Eye (tissue), 1 donor: ENCODE measurements around the gene BSG.
"Not testable (repeated sequence)": the region's sequence is repeated elsewhere in the genome, so short reads cannot be mapped to it uniquely, and the experiment has no call there.

Experiments
- DNase-seq: peaks from one replicate; pipeline ENCODE4 v3.0.0-alpha.2; 2015

The BSG gene

GRCh38 chr19:573519-573825 lies 1.1 kb downstream of the BSG start:
- no peak for DNase-seq

DNA sequence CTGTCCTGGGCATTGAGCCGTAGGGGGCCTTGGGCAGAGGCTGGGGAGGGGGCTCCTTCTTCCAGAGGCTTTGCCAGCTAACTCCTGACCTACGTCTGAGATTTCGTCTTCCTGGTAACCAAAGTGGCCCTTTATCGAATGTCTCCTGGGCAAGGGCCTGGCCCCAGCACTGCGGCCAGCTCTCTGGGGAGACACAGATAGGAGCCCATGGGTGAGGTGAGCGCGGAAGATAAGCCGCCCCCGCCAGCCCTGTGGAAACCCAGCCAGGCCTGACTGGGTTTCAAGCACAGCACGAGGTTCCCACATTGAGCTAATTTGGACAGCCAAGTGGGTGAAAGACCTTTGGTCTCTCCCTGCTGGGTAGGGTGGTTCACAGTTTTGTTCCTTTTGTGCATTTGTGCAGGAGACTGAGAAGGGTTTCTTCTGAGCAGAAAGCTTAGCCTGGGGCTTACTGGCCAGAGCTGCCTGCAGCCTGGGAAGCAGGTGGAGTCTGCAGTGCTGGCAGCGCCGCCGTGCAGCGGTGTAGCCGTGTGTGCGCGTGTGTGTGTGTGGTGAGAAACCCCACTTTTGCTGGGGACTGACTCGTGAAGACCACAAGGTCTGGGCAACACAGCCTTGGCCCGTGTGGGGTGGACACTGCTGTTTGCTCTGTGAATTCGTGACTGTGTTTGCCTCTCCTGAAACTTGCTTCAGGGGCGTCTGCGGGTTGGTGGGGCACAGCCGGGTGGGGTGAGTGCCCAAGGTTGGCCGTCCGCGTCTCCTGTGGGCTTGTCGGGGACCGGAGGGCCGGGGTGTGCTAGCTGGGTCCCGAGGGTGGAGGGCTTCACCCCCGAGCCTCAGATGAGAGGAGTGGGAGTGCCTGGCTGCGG lies 2.5 kb downstream of the BSG start:
- DNase-seq, result peak; percentile 61

DNA sequence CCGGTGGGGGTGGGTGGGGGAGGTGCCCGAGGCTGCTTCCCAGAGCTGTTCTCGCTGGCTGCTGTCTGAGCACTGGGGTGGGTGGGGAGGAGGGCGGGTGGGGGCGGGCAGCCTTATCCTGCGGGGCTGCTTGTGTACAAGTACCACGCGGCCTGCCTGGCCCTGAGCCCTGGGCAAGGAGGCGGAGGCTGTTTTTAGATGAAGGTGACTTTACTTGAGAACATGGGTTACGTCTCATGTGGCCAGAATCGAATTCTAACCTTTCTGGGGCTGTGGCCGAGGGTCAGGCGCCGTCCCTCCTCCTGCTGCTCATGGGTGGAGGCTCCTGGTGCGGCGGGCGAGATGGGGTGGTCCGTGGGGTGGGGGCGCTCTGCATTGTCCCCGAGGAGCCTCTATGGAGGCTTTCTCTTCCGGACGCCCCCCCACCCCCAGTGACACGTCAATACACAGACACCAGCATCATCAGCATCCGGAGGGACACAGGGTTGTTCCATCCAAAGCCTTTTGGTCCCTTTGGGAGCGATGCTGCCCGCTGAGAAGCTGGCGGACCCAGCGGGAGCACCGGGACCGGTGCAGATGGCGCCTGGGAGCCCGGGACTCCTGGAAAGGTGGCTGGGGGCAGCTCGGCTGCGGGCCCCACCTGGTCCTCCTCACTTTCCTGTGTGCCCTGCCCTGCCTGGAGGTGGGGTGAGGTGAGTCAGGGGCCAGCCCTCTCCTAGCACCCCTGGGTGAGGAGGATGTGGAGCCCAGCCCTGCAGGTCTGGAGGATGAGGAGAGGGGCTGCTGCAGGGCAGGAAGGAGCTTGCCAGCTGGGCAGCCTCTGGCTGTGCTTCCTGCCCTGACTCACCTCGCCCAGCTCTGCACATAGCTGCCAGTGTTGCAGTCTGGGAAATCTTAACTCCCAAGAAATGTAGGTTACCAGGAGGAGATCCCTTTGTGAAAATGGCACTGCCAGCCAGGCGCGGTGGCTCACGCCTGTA lies 3.4 kb downstream of the BSG start:
- no peak for DNase-seq

GRCh38 chr19:576768-577438 lies 4.5 kb downstream of the BSG start:
- DNase-seq, result no peak

- DNase-seq, result no peak
Observed at GRCh38 chr19:577439-578392, 5.3 kb downstream of the BSG start.

- DNase-seq, result no peak
Observed at GRCh38 chr19:579111-579841, 6.9 kb downstream of the BSG start.

DNA sequence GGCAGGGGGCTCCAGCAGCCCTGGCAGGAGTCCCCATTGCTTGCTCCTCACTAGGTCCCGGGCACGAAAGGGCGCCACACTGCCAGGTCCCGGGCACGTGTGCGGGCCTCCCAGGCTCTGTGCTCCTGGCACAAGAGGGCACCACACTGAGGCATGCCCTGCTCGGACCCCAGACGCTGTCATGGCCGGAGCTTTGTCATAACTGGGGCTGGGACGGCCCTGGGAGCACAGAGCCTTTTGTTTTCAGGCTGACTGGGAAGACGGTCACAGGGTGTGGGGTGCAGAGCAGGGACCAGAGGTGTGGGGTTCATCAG lies 7.4 kb downstream of the BSG start:
- DNase-seq, result no peak

GRCh38 chr19:580274-580835 lies 8.0 kb downstream of the BSG start:
- no peak for DNase-seq

DNA sequence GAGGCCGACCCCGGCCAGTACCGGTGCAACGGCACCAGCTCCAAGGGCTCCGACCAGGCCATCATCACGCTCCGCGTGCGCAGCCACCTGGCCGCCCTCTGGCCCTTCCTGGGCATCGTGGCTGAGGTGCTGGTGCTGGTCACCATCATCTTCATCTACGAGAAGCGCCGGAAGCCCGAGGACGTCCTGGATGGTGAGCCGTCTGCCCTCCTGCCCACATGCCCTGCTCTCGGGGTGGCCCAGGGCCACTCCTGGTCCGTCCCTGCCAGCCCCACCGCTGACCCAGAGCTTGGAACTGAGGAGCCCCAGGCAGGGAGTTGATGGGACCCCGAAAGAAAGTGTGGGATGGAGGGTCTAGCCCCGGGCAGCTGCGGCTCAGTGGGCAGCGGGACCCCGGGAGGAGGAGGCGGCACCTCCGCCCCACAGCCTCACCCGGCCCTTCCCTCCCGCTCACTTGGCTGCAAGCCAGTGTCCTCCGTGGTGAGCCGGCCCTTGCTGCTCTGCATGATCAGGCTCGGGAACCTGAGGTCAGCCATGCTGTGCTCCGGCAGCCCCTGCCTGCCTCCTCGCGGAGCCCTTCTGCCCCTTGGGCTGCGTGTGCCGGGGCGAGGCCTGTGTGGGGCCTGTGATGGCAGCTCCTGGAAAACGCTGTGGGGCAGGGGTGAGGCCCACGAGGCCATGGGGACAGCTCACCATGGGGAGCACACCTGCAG lies 9.2 kb downstream of the BSG start:
- no peak for DNase-seq

- no peak for DNase-seq
Observed at GRCh38 chr19:582497-583197, 10.3 kb downstream of the BSG start.

DNA sequence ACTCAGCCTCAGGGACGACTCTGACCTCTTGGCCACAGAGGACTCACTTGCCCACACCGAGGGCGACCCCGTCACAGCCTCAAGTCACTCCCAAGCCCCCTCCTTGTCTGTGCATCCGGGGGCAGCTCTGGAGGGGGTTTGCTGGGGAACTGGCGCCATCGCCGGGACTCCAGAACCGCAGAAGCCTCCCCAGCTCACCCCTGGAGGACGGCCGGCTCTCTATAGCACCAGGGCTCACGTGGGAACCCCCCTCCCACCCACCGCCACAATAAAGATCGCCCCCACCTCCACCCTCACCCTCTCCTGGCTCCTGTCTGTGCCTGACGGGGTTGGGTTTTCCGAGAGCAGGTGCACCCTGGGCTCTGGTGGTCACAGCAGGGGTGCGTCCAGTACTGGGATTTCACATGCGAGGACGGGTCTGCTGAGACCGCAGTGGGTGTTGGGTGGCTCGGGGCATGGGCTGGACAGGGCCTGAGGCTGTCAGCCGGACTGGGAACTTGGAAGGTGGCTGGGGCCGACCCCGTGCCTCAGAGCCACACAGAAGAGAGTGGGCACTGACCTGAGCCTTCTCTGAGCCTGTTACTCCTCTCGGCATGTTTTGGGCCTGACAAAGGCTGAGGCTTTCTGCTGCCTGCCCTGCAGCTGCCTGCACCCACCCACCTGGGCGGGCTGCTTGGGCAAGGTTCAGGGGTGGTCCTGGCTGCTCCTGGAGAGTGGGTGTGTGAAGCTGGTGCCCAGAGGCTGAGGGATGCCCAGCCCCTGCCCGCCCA lies 11.0 kb downstream of the BSG start:
- DNase-seq, result no peak

GRCh38 chr19:583968-584239 lies 11.5 kb downstream of the BSG start:
- DNase-seq, result no peak

GRCh38 chr19:584240-585001 lies 12.0 kb downstream of the BSG start:
- DNase-seq, result peak; percentile 83

DNA sequence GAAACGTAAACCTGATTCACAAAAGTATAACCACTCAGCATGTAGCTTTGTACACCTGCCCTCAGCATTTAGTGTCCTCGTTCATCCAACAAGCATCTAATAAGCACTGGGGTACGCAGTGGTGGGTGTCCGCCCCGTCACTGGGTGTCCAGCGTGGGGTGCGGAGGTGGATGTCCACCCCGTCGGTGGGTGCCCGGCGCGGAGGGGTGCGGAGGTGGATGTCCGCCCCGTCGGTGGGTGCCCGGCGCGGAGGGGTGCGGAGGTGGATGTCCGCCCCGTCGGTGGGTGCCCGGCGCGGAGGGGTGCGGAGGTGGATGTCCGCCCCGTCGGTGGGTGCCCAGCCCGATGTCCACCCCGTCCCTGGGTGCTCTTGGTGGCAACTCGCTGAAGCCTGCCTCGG lies 12.8 kb downstream of the BSG start:
- DNase-seq, result not testable (repeated sequence)

- no peak for DNase-seq
Observed at GRCh38 chr19:585551-586110, 13.2 kb downstream of the BSG start.

- peak; percentile 75 for DNase-seq
Observed at GRCh38 chr19:588093-588740, 15.8 kb downstream of the BSG start.
